ENCODE measurements around the gene KBTBD8. TPM values are rescaled to one million over a fixed set of nuclear protein-coding genes. Genes with fewer than 3 reads are reported as not detected.
A peak's percentile ranks its signal among the peaks of the same experiment; 100 is the strongest.

Gene KBTBD8
- 1.5 to 1.9 TPM (median 1.6 TPM) in 3 replicates for total RNA-seq
- long read RNA-seq, partial matches to known transcripts: 0 of 2 reads
- long read RNA-seq, other reads (novel, unspliced or antisense): 2 of 2 reads

GRCh38 chr3:66998113-66998903 is at the start of gene KBTBD8:
TSS of gene KBTBD8 (plus strand) at chr3:66998307. CDS start at chr3:66998356, 49 bp downstream.
- Mint-ChIP-seq H3K9me3 (ENCODE audit: low read depth) (no peaks in the 10 kb centered on the region), H3K27ac (ENCODE audit: unreplicated experiment) (peak within 1 kb of the TSS; percentile 87), H3K4me1 (ENCODE audit: low read depth) (peaks cover 13% of the 10 kb centered on the region), H3K4me3 (ENCODE audit: unreplicated experiment) (peak within 1 kb of the TSS; percentile 76), H3K36me3 (ENCODE audit: low read depth) (peaks cover 2% of the 10 kb centered on the region), H3K27me3 (ENCODE audit: low read depth) (peaks cover 14% of the 10 kb centered on the region)
- peak; percentile 99 for DNase-seq (ENCODE audit: low spot score)
- no peak for TF ChIP-seq CTCF (IDR thresholded peaks at IDR 0.05)

GRCh38 chr3:66948838-66949237 is 49.3 kb upstream of the KBTBD8 start:
- TF ChIP-seq CTCF (IDR thresholded peaks at IDR 0.05): no peak
- no peak for DNase-seq (ENCODE audit: low spot score)
- H3K9me3 Mint-ChIP-seq (ENCODE audit: low read depth): no peaks in the 10 kb centered on the region
- H3K27me3 Mint-ChIP-seq (ENCODE audit: low read depth): peaks cover 23% of the 10 kb centered on the region
- no peak overlapping the region for H3K4me3 Mint-ChIP-seq (ENCODE audit: unreplicated experiment)
- H3K27ac Mint-ChIP-seq (ENCODE audit: unreplicated experiment): no peak overlapping the region
- no peaks in the 10 kb centered on the region for H3K4me1 Mint-ChIP-seq (ENCODE audit: low read depth)
- H3K36me3 Mint-ChIP-seq (ENCODE audit: low read depth): no peaks in the 10 kb centered on the region

- H3K27me3 Mint-ChIP-seq (ENCODE audit: low read depth): peaks cover 27% of the 10 kb centered on the region
- TF ChIP-seq CTCF (IDR thresholded peaks at IDR 0.05): no peak
- no peaks in the 10 kb centered on the region for H3K9me3 Mint-ChIP-seq (ENCODE audit: low read depth)
- no peaks in the 10 kb centered on the region for H3K4me1 Mint-ChIP-seq (ENCODE audit: low read depth)
- H3K36me3 Mint-ChIP-seq (ENCODE audit: low read depth): no peaks in the 10 kb centered on the region
- H3K4me3 Mint-ChIP-seq (ENCODE audit: unreplicated experiment): no peak overlapping the region
- H3K27ac Mint-ChIP-seq (ENCODE audit: unreplicated experiment): no peak overlapping the region
- DNase-seq (ENCODE audit: low spot score): no peak
These were observed 48.2 kb upstream of the KBTBD8 start for GRCh38 chr3:66949898-66950297.

GRCh38 chr3:66952357-66952756 is 45.8 kb upstream of the KBTBD8 start:
- H3K4me3 Mint-ChIP-seq (ENCODE audit: unreplicated experiment): no peak overlapping the region
- TF ChIP-seq CTCF (IDR thresholded peaks at IDR 0.05): no peak
- no peaks in the 10 kb centered on the region for H3K9me3 Mint-ChIP-seq (ENCODE audit: low read depth)
- peaks cover 33% of the 10 kb centered on the region for H3K27me3 Mint-ChIP-seq (ENCODE audit: low read depth)
- no peaks in the 10 kb centered on the region for H3K36me3 Mint-ChIP-seq (ENCODE audit: low read depth)
- no peak for DNase-seq (ENCODE audit: low spot score)
- H3K4me1 Mint-ChIP-seq (ENCODE audit: low read depth): no peaks in the 10 kb centered on the region
- no peak overlapping the region for H3K27ac Mint-ChIP-seq (ENCODE audit: unreplicated experiment)

- Mint-ChIP-seq H3K27me3 (ENCODE audit: low read depth) (peaks cover 45% of the 10 kb centered on the region), H3K4me1 (ENCODE audit: low read depth) (no peaks in the 10 kb centered on the region), H3K27ac (ENCODE audit: unreplicated experiment) (no peak overlapping the region), H3K4me3 (ENCODE audit: unreplicated experiment) (no peak overlapping the region), H3K9me3 (ENCODE audit: low read depth) (no peaks in the 10 kb centered on the region), H3K36me3 (ENCODE audit: low read depth) (no peaks in the 10 kb centered on the region)
- TF ChIP-seq CTCF (IDR thresholded peaks at IDR 0.05): no peak
- no peak for DNase-seq (ENCODE audit: low spot score)
These were observed 44.1 kb upstream of the KBTBD8 start for GRCh38 chr3:66953934-66954445.

All from chondrocyte (in vitro differentiated cells).